A549 (cell line): ENCODE results near the gene PRKN. TPM values are rescaled to one million over a fixed set of nuclear protein-coding genes. Genes with fewer than 3 reads are reported as not detected.
A peak's percentile ranks its signal among the peaks of the same experiment; 100 is the strongest.

Experiments
- ATAC-seq, 2 experiments: fragments of 200-7000 bp in 1 of 2; fragments of >200 bp in 1 of 2; cut with Nextera tagmentation in 1 of 2; cut with Tn5 transposase in 1 of 2; 3 replicates each; pipeline versions ENCODE4 v1.8.0 to v1.9.1; 2018 to 2020; ENCODE audit warnings: mild to moderate bottlenecking in 1 of 2, moderate library complexity in 1 of 2
- CTCF ChIA-PET: fragments of 300-600 bp; sonication (Branson Sonifier 250); formaldehyde crosslinking; extraction: SDS; loops from one replicate; lab custom pipeline; 2021; ENCODE audit warnings: antibody characterized with exemption, inconsistent platforms; lab: Yijun Ruan, JAX
- POLR2A ChIA-PET: fragments of 350-600 bp; formaldehyde crosslinking; extraction: SDS; loops from one replicate; lab custom pipeline; 2021; ENCODE audit warnings: antibody characterized with exemption, inconsistent platforms; lab: Yijun Ruan, JAX
- DNase-seq, 2 experiments: peaks; one replicate each; pipeline versions ENCODE4 v3.0.0 to v3.0.0-alpha.2; 2011 to 2016; ENCODE audit warnings: low read depth in 1 of 2, low spot score in 1 of 2
- FAIRE-seq: peaks from 2 replicates; lab custom pipeline; 2011; peaks lifted over from hg19 to GRCh38; lab: Jason Lieb, UNC
- H3K27ac ChIP-seq, 2 experiments: fragments of >200 bp; sonication (Bioruptor Twin); formaldehyde crosslinking; 3 replicates each; pipeline ENCODE4 v1.5.1; 2016 to 2017
- H3K4me1 ChIP-seq: fragments of >200 bp; sonication (Bioruptor Twin); formaldehyde crosslinking; 3 replicates; pipeline ENCODE4 v1.6.1; 2016
- H3K4me2 ChIP-seq: fragments of >200 bp; sonication (Bioruptor Twin); formaldehyde crosslinking; 3 replicates; pipeline ENCODE4 v1.6.1; 2016
- H3K4me3 ChIP-seq: fragments of >200 bp; sonication (Bioruptor Twin); formaldehyde crosslinking; 3 replicates; pipeline ENCODE4 v1.5.1; 2016
- H3K9me3 ChIP-seq: fragments of >200 bp; sonication (Bioruptor Twin); formaldehyde crosslinking; 3 replicates; pipeline ENCODE4 v1.6.1; 2016
- CBX8 ChIP-seq: fragments of 200-600 bp; sonication (generic); IDR thresholded peaks from 2 replicates; pipeline ENCODE4 v1.6.1; 2016
- CEBPB ChIP-seq, 2 experiments: fragments of >200 bp in 1 of 2; sonication (Bioruptor Twin) in 1 of 2; formaldehyde crosslinking in 1 of 2; IDR thresholded peaks; 2 replicates each; pipeline ENCODE4 v1.6.1; 2012 to 2016
- CHD2 ChIP-seq: fragments of 150-350 bp; IDR thresholded peaks from 2 replicates; pipeline ENCODE4 v1.6.1; 2014; ENCODE audit warnings: low read length; ENCODE audit not compliant: partially characterized antibody
- CHD4 ChIP-seq: fragments of 200-600 bp; sonication (generic); IDR thresholded peaks from 2 replicates; pipeline ENCODE4 v1.6.1; 2016; ENCODE audit warnings: antibody characterized with exemption, mild to moderate bottlenecking, borderline replicate concordance
- E2F6 ChIP-seq: IDR thresholded peaks from 2 replicates; pipeline ENCODE4 v1.6.1; 2012; ENCODE audit warnings: low read depth, borderline replicate concordance
- EHF ChIP-seq: fragments of 250-450 bp; sonication (Bioruptor Pico); IDR thresholded peaks from 2 replicates; pipeline ENCODE4 v1.5.0; 2020; ENCODE audit warnings: mild to moderate bottlenecking
- EHMT2 ChIP-seq: fragments of 200-600 bp; sonication (generic); IDR thresholded peaks from 2 replicates; pipeline ENCODE4 v1.6.1; 2016; ENCODE audit warnings: antibody characterized with exemption, low read depth, mild to moderate bottlenecking, moderate library complexity
- ELK1 ChIP-seq: fragments of 150-350 bp; IDR thresholded peaks from 2 replicates; pipeline ENCODE4 v1.6.1; 2014; ENCODE audit warnings: low read depth, mild to moderate bottlenecking, low read length
- ESRRA ChIP-seq: fragments of 150-350 bp; IDR thresholded peaks from 2 replicates; pipeline ENCODE4 v1.6.1; 2014; ENCODE audit warnings: mild to moderate bottlenecking, low read length, borderline replicate concordance
- FOSL2 ChIP-seq, 2 experiments: fragments of 450-650 bp in 1 of 2; fragments of >200 bp in 1 of 2; sonication (Bioruptor Twin) in 1 of 2; formaldehyde crosslinking; IDR thresholded peaks; 2 replicates each; pipeline versions ENCODE4 v1.5.0 to v1.6.1; 2016 to 2020; ENCODE audit warnings: mild to moderate bottlenecking in 1 of 2, moderate library complexity in 1 of 2
- GATA3 ChIP-seq: IDR thresholded peaks from 2 replicates; pipeline ENCODE4 v1.6.1; 2012; ENCODE audit warnings: borderline replicate concordance
- HOXB13 ChIP-seq: fragments of 250-450 bp; sonication (Bioruptor Pico); IDR thresholded peaks from 2 replicates; pipeline ENCODE4 v1.5.0; 2020; ENCODE audit warnings: low read depth, mild to moderate bottlenecking, moderate library complexity
- JUNB ChIP-seq: fragments of >200 bp; sonication (Bioruptor Twin); formaldehyde crosslinking; IDR thresholded peaks from 2 replicates; pipeline ENCODE4 v1.6.1; 2016
- MAX ChIP-seq: IDR thresholded peaks from 2 replicates; pipeline ENCODE4 v1.6.1; 2012
- NFE2L2 ChIP-seq: fragments of 150-350 bp; conservative IDR thresholded peaks from 2 replicates; pipeline ENCODE4 v1.6.1; 2014; ENCODE audit warnings: low read length
- POLR2AphosphoS2 ChIP-seq: conservative IDR thresholded peaks from 2 replicates; pipeline ENCODE4 v1.6.1; 2012; ENCODE audit warnings: low read length, improper control_type of control experiment, inconsistent platforms
- RARB ChIP-seq: fragments of 250-450 bp; sonication (Bioruptor Pico); IDR thresholded peaks from 2 replicates; pipeline ENCODE4 v1.8.0; 2021; ENCODE audit warnings: mild to moderate bottlenecking, moderate library complexity
- SMC3 ChIP-seq: fragments of >200 bp; sonication (Bioruptor Twin); formaldehyde crosslinking; IDR thresholded peaks from 3 replicates; pipeline ENCODE4 v1.6.1; 2018; ENCODE audit warnings: inconsistent platforms
- TP53 ChIP-seq: fragments of 250-450 bp; sonication (Bioruptor Pico); IDR thresholded peaks from 2 replicates; pipeline ENCODE4 v1.5.0; 2021; ENCODE audit warnings: mild to moderate bottlenecking, moderate library complexity
- ZC3H11A ChIP-seq: fragments of 450-650 bp; IDR thresholded peaks from 2 replicates; pipeline ENCODE4 v1.6.1; 2014; ENCODE audit warnings: antibody characterized with exemption, mild to moderate bottlenecking
- ZFP36 ChIP-seq: fragments of 450-650 bp; IDR thresholded peaks from 2 replicates; pipeline ENCODE4 v1.6.1; 2014; ENCODE audit warnings: borderline replicate concordance; ENCODE audit not compliant: partially characterized antibody
- WGBS: methylation state at CpG from one replicate; pipeline ENCODE4 v1.1.6; 2017; ENCODE audit errors: missing lambda C conversion rate; 5-methylcytosine and 5-hydroxymethylcytosine counted together
- polyA plus RNA-seq, 4 experiments: library from polyadenylated mRNA; depleted of rRNA in 3 of 4; stranded (reverse); fragments of >200 nt; fragmentation: RNase III in 1 of 4; extraction: RNeasy Plus Mini Kit Qiagen cat#74134 plus additional on column Dnase treatment in 1 of 4; gene quantifications; 2 replicates in 3 of 4; 3 replicates in 1 of 4; pipeline ENCODE4 v1.2.3, GENCODE V29; 2011 to 2017

The PRKN gene
- polyA plus RNA-seq, 2 of the 4 experiments (the other 2 are of a cell fraction): 0.36 to 0.39 TPM

GRCh38 chr6:161443848-161444247 lies 1283.7 kb downstream of the PRKN start:
- ATAC-seq: no peak
- peaks cover 6% of the 10 kb centered on the region for H3K4me1 ChIP-seq
- 63% methylated on average over 8 of the region's 8 CpGs for WGBS
- no peak for TF ChIP-seq FOSL2 (IDR thresholded peaks at IDR 0.05)
- no peak for TF ChIP-seq FOSL2 (CRISPR knock-in tag; IDR thresholded peaks at IDR 0.05)
- TF ChIP-seq JUNB: no peak
- no peak for TF ChIP-seq CHD2
- no peak for TF ChIP-seq EHF (CRISPR knock-in tag)
- no peak for TF ChIP-seq TP53 (CRISPR knock-in tag)
- TF ChIP-seq ZFP36: no peak
- TF ChIP-seq ESRRA: no peak
- no peak for TF ChIP-seq POLR2AphosphoS2
- TF ChIP-seq HOXB13 (CRISPR knock-in tag): no peak
- TF ChIP-seq, all 56 proteins: peak for 0
- FAIRE-seq (no peak), DNase-seq (no peak)
- CTCF ChIA-PET: interaction anchor here (0.9 kb wide), 1 partner anchor 12 kb away, joined by 5 read pairs; no protein-coding TSS in a partner anchor
- Histone ChIP-seq H3K4me3 (no peak overlapping the region), H3K9me3 (no peaks in the 10 kb centered on the region), H3K27ac (peak overlapping the region in 1 of 2 experiments; percentile 60; a peak in 1 of 6 replicates), H3K4me2 (no peak overlapping the region)
- POLR2A ChIA-PET: no interaction called here

GRCh38 chr6:161442420-161442819 lies 1285.1 kb downstream of the PRKN start:
- POLR2A ChIA-PET: no interaction called here
- TF ChIP-seq CHD2 (no peak), EHMT2 (no peak), CBX8 (no peak)
- TF ChIP-seq, all 56 proteins: peak for 0
- Histone ChIP-seq H3K4me3 (no peak overlapping the region), H3K27ac (0 out of 6 replicates have a peak overlapping the region, but pooled peaks of 1 of the 2 experiments have one; percentile 13), H3K4me2 (no peak overlapping the region), H3K4me1 (peaks cover 16% of the 10 kb centered on the region), H3K9me3 (no peaks in the 10 kb centered on the region)
- CTCF ChIA-PET: no interaction called here
- FAIRE-seq (no peak), DNase-seq (no peak), ATAC-seq (no peak)
- 92% methylated on average over 14 of the region's 15 CpGs for WGBS

- WGBS: 85% methylated on average over 4 of the region's 4 CpGs
- FAIRE-seq (no peak), ATAC-seq (no peak), DNase-seq (no peak)
- no peak overlapping the region for H3K4me2 ChIP-seq
- H3K4me1 ChIP-seq: peaks cover 30% of the 10 kb centered on the region
- TF ChIP-seq RARB (CRISPR knock-in tag) (no peak), E2F6 (no peak), CBX8 (no peak), GATA3 (no peak), MAX (no peak), JUNB (no peak), EHMT2 (no peak), CEBPB (IDR thresholded peaks at IDR 0.05) (no peak), ESRRA (no peak), ELK1 (no peak)
- no peaks in the 10 kb centered on the region for H3K9me3 ChIP-seq
- H3K27ac ChIP-seq: peak overlapping the region in 1 of 2 experiments; percentile 64; a peak in 3 of 6 replicates
- no peak overlapping the region for H3K4me3 ChIP-seq
- ChIA-PET CTCF (interaction anchor here (0.9 to 1.0 kb wide), 3 partner anchors 19 to 45 kb away, joined by 3 to 4 read pairs (median 3); no protein-coding TSS in a partner anchor), POLR2A (no interaction called here)
Measured at GRCh38 chr6:161440299-161440698, 1287.3 kb downstream of the PRKN start.

GRCh38 chr6:161439093-161439492 lies 1288.5 kb downstream of the PRKN start:
- DNase-seq (peak; percentile 47 to 63), FAIRE-seq (no peak)
- 18% methylated on average over 12 of the region's 12 CpGs for WGBS
- Histone ChIP-seq H3K27ac (peak overlapping the region; percentile 69 to 95), H3K9me3 (no peaks in the 10 kb centered on the region), H3K4me1 (peaks cover 42% of the 10 kb centered on the region)
- POLR2A ChIA-PET: interaction anchor here (0.6 to 1.2 kb wide), 4 partner anchors 21 to 82 kb away, joined by 3 to 5 read pairs (median 4); no protein-coding TSS in a partner anchor
- no peak for TF ChIP-seq ZC3H11A
- TF ChIP-seq SMC3: no peak
- TF ChIP-seq NFE2L2: no peak
- TF ChIP-seq CHD4: no peak
- TF ChIP-seq FOSL2 (IDR thresholded peaks at IDR 0.05): no peak
- peak; percentile 74 for TF ChIP-seq FOSL2 (CRISPR knock-in tag; IDR thresholded peaks at IDR 0.05)
- TF ChIP-seq, all 56 proteins: peak for 1
- H3K4me2 ChIP-seq: peak overlapping the region; percentile 82
- CTCF ChIA-PET: interaction anchor here (1.6 to 2.3 kb wide), 2 partner anchors 11 to 21 kb away, joined by 4 to 11 read pairs; no protein-coding TSS in a partner anchor
- ATAC-seq: peak; percentile 66 to 70; a peak in 5 of 6 replicates
- peak overlapping the region; percentile 20; the same call in 1 of the 3 replicates for H3K4me3 ChIP-seq
